DND-41 (cell line): ENCODE measurements around the gene PPM1D.

ENCODE experiments used
- CTCF ChIP-seq: IDR thresholded peaks from 2 replicates; pipeline ENCODE4 v1.5.1; 2012; ENCODE audit warnings: borderline replicate concordance, low read length, moderate library complexity, mild to moderate bottlenecking; ENCODE audit not compliant: poor library complexity, severe bottlenecking; ENCODE audit errors: extremely low read depth
- EZH2 ChIP-seq: IDR thresholded peaks from 3 replicates; pipeline ENCODE4 v1.6.1; 2012; ENCODE audit warnings: borderline replicate concordance, low read depth, mild to moderate bottlenecking, moderate library complexity, low read length, inconsistent platforms; ENCODE audit not compliant: severe bottlenecking

- no peak for TF ChIP-seq CTCF
- no peak for TF ChIP-seq EZH2
Observed at GRCh38 chr17:60597297-60597696, 2.7 kb upstream of the PPM1D start.
